Neuronal stem cell (in vitro differentiated cells): ENCODE measurements around the gene SERPINI1.
"Not testable (repeated sequence)": the region's sequence is repeated elsewhere in the genome, so short reads cannot be mapped to it uniquely, and the experiment has no call there.

Experiments
- DNase-seq: peaks from one replicate; pipeline ENCODE4 v3.0.0-alpha.2; 2013; ENCODE audit warnings: low spot score
- H2AFZ ChIP-seq: one replicate; pipeline ENCODE4 v1.6.1; 2013; ENCODE audit warnings: mild to moderate bottlenecking, low read length, inconsistent platforms
- H2AK5ac ChIP-seq: 2 replicates; pipeline ENCODE4 v1.6.1; 2013; ENCODE audit warnings: low read depth, mild to moderate bottlenecking, inconsistent platforms, low read length, moderate library complexity, mixed read lengths
- H2BK120ac ChIP-seq: 2 replicates; pipeline ENCODE4 v1.6.1; 2013; ENCODE audit warnings: low read depth, mild to moderate bottlenecking, inconsistent platforms, low read length, moderate library complexity, mixed read lengths
- H2BK12ac ChIP-seq: one replicate; pipeline ENCODE4 v1.6.1; 2013; ENCODE audit warnings: low read length, inconsistent platforms
- H2BK15ac ChIP-seq: 2 replicates; pipeline ENCODE4 v1.6.1; 2013; ENCODE audit warnings: mild to moderate bottlenecking, low read length, inconsistent platforms, mixed read lengths
- H2BK5ac ChIP-seq: one replicate; pipeline ENCODE4 v1.6.1; 2013; ENCODE audit warnings: inconsistent platforms, mild to moderate bottlenecking, low read length, moderate library complexity
- H3K14ac ChIP-seq: one replicate; pipeline ENCODE4 v1.6.1; 2013; ENCODE audit warnings: low read length, inconsistent platforms
- H3K18ac ChIP-seq: 2 replicates; pipeline ENCODE4 v1.6.1; 2013; ENCODE audit warnings: low read length, inconsistent platforms
- H3K23ac ChIP-seq: 2 replicates; pipeline ENCODE4 v1.6.1; 2013; ENCODE audit warnings: low read depth, mild to moderate bottlenecking, mixed read lengths, low read length, inconsistent platforms; ENCODE audit not compliant: poor library complexity
- H3K27ac ChIP-seq: replicated peaks from 3 replicates; pipeline ENCODE4 v1.5.1; 2013; ENCODE audit warnings: low read length, inconsistent platforms
- H3K27me3 ChIP-seq, 3 experiments: 2 replicates each; pipeline ENCODE4 v1.6.1; 2013; ENCODE audit warnings: low read length in 3 of 3, mild to moderate bottlenecking in 2 of 3, inconsistent platforms in 1 of 3, low read depth in 1 of 3, mixed read lengths in 1 of 3, moderate library complexity in 1 of 3; ENCODE audit not compliant: control insufficient read depth in 3 of 3, insufficient read depth in 3 of 3
- H3K36me3 ChIP-seq, 2 donors: replicated peaks in 1 of 2; 2 replicates each; pipeline ENCODE4 v1.6.1; 2013; ENCODE audit warnings: low read length in 2 of 2; ENCODE audit not compliant: control insufficient read depth in 2 of 2, insufficient read depth in 2 of 2
- H3K4ac ChIP-seq: 2 replicates; pipeline ENCODE4 v1.6.1; 2013; ENCODE audit warnings: inconsistent platforms, mild to moderate bottlenecking, low read length, moderate library complexity
- H3K4me1 ChIP-seq, 2 donors: 1 replicate in 1 of 2; 2 replicates in 1 of 2; pipeline ENCODE4 v1.6.1; 2013; ENCODE audit warnings: low read length in 2 of 2, low read depth in 1 of 2; ENCODE audit not compliant: control insufficient read depth in 2 of 2, insufficient read depth in 1 of 2
- H3K4me2 ChIP-seq: one replicate; pipeline ENCODE4 v1.6.1; 2013; ENCODE audit warnings: mild to moderate bottlenecking, low read length, inconsistent platforms; ENCODE audit not compliant: insufficient read depth, poor library complexity, severe bottlenecking
- H3K4me3 ChIP-seq, 2 donors: 2 replicates each; pipeline ENCODE4 v1.5.1; 2013; ENCODE audit warnings: low read length in 2 of 2, mild to moderate bottlenecking in 2 of 2, inconsistent platforms in 1 of 2, moderate library complexity in 1 of 2
- H3K79me1 ChIP-seq: one replicate; pipeline ENCODE4 v1.6.1; 2013; ENCODE audit warnings: low read depth, mild to moderate bottlenecking, inconsistent platforms, low read length, moderate library complexity
- H3K9ac ChIP-seq: one replicate; pipeline ENCODE4 v1.6.1; 2013; ENCODE audit warnings: mild to moderate bottlenecking, low read depth, low read length, inconsistent platforms; ENCODE audit not compliant: poor library complexity
- H3K9me3 ChIP-seq, 2 donors: replicated peaks in 1 of 2; 2 replicates each; pipeline versions ENCODE3 to v1.6.1; 2013; ENCODE audit warnings: low read length in 2 of 2, mild to moderate bottlenecking in 2 of 2, inconsistent platforms in 1 of 2, low read depth in 1 of 2, mixed read lengths in 1 of 2, moderate library complexity in 1 of 2; ENCODE audit not compliant: control insufficient read depth in 2 of 2, insufficient read depth in 1 of 2
- H4K8ac ChIP-seq: one replicate; pipeline ENCODE4 v1.6.1; 2013; ENCODE audit warnings: low read depth, mild to moderate bottlenecking, inconsistent platforms, low read length, moderate library complexity
- H4K91ac ChIP-seq: one replicate; pipeline ENCODE4 v1.6.1; 2013; ENCODE audit warnings: low read length, low read depth, mild to moderate bottlenecking, inconsistent platforms; ENCODE audit not compliant: poor library complexity
- WGBS, 2 donors: extraction: QIAGEN DNeasy Blood & Tissue Kit; methylation state at CpG; one replicate each; pipeline ENCODE4 v1.1.7; 2013; ENCODE audit warnings: missing lambda C conversion rate in 2 of 2, mixed read lengths in 1 of 2; ENCODE audit not compliant: insufficient read length in 2 of 2, insufficient replicate concordance in 1 of 2; ENCODE audit errors: extremely low coverage in 2 of 2; 5-methylcytosine and 5-hydroxymethylcytosine counted together

SERPINI1 gene

DNA sequence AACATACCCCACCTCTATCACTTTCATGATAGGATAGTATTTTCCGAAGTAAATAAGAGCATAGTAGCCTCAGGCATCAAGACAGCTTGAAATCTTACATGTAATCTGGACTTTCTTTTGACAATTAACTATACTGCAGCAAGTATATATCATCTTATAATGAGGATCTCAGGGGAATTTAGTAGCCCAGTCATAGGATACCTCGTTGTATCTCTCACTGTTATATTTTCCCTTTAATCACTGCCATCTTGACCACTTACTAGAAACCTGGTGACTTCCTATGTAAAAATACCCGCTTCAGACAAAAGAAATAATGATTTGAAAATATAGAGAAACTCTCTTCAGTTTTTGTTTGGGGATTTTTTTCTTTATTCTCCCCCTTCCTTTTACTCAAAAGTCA, 88.2 kb downstream of the SERPINI1 start:
- peaks cover 0 to 2% of the 10 kb centered on the region in 2 donors for H3K4me1 ChIP-seq
- WGBS, 2 donors = no CpG with 5 or more reads among the region's 3 CpGs

DNA sequence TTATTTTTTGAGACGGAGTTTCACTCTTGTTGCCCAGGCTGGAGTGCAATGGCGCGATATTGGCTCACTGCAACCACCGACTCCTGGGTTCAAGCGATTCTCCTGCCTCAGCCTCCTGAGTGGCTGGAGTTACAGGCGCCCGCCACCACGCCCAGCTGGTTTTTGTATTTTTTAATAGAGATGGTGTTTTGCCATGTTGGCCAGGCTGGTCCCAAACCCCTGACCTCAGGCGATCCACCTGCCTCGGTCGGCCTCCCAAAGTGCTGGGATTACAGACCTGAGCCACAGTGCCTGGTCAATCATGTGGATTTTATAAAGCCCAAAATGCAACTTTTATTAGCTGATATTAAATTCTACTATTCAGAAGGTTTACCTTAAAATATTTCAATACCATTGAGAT, 92.1 kb downstream of the SERPINI1 start:
- not testable (repeated sequence) for H3K9me3 ChIP-seq, H3K27ac ChIP-seq, H3K36me3 ChIP-seq, H3K79me1 ChIP-seq, H4K8ac ChIP-seq, H3K23ac ChIP-seq, H3K4ac ChIP-seq, H3K18ac ChIP-seq, H3K4me3 ChIP-seq, DNase-seq, H4K91ac ChIP-seq, H2BK120ac ChIP-seq, H3K4me2 ChIP-seq, H2AK5ac ChIP-seq, H3K4me1 ChIP-seq, H2AFZ ChIP-seq, H2BK5ac ChIP-seq, H3K9ac ChIP-seq, H2BK12ac ChIP-seq, H3K14ac ChIP-seq, H2BK15ac ChIP-seq, H3K27me3 ChIP-seq
- WGBS, 2 donors = no CpG with 5 or more reads among the region's 11 CpGs

More for the DNA sequence above, 88.2 kb downstream of the SERPINI1 start:
- H4K8ac ChIP-seq = no peak overlapping the region
- H2BK120ac ChIP-seq = no peak overlapping the region
- no peak for DNase-seq
- H2BK5ac ChIP-seq = no peak overlapping the region
- no peak overlapping the region for H2AK5ac ChIP-seq
- H3K9ac ChIP-seq = no peak overlapping the region
- H2BK12ac ChIP-seq = no peak overlapping the region
- no peak overlapping the region for H3K18ac ChIP-seq
- no peaks in the 10 kb centered on the region for H3K79me1 ChIP-seq
- H3K4me3 ChIP-seq = no peak overlapping the region
- no peak overlapping the region for H3K27ac ChIP-seq
- H3K4ac ChIP-seq = no peak overlapping the region
- H3K23ac ChIP-seq = no peak overlapping the region
- H2BK15ac ChIP-seq = no peak overlapping the region
- H3K14ac ChIP-seq = no peak overlapping the region
- H3K9me3 ChIP-seq = no peaks in the 10 kb centered on the region
- no peak overlapping the region for H2AFZ ChIP-seq
- no peaks in the 10 kb centered on the region for H3K36me3 ChIP-seq
- H3K4me2 ChIP-seq = no peak overlapping the region
- H3K27me3 ChIP-seq = no peaks in the 10 kb centered on the region
- no peak overlapping the region for H4K91ac ChIP-seq

DNA sequence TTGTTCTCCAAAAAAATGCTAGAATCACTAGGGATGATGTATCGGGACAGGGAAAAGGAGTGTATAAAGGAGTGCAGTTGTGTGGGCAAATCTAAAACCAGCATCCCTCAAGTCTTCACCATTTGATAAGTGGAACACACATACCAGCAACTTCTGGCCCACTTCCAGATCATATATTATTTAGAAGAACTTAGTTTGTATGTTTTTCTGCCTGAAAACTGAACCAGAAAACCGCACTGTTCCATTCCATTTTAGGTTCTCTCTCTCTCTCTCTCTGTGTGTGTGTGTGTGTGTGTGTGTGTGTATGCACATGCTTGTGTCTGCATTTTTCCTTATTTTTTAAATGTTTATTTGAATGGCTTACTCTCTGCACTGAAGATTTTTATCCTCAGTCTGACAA, 93.5 kb downstream of the SERPINI1 start:
- Histone ChIP-seq H4K91ac (no peak overlapping the region), H3K4me2 (no peak overlapping the region), H3K18ac (no peak overlapping the region), H4K8ac (no peak overlapping the region), H3K79me1 (no peaks in the 10 kb centered on the region), H3K27ac (no peak overlapping the region), H2BK12ac (no peak overlapping the region), H3K9ac (no peak overlapping the region), H2AK5ac (no peak overlapping the region), H2BK120ac (no peak overlapping the region), H3K27me3 (no peaks in the 10 kb centered on the region), H3K23ac (no peak overlapping the region), H3K4ac (no peak overlapping the region), H2AFZ (no peak overlapping the region), H3K4me1 (no peaks in the 10 kb centered on the region), H3K14ac (no peak overlapping the region), H3K36me3 (no peaks in the 10 kb centered on the region), H2BK5ac (no peak overlapping the region), H2BK15ac (no peak overlapping the region), H3K4me3 (no peak overlapping the region), H3K9me3 (no peaks in the 10 kb centered on the region)
- no CpG with 5 or more reads among the region's 2 CpGs for WGBS, 2 donors
- DNase-seq = no peak

GRCh38 chr3:167830007-167830406, 94.5 kb downstream of the SERPINI1 start:
- Histone ChIP-seq H2BK12ac (no peak overlapping the region), H3K4me3 (no peak overlapping the region), H3K36me3 (no peaks in the 10 kb centered on the region), H3K4me2 (no peak overlapping the region), H3K9ac (no peak overlapping the region), H3K27ac (no peak overlapping the region), H3K23ac (no peak overlapping the region), H3K9me3 (no peaks in the 10 kb centered on the region), H3K14ac (no peak overlapping the region), H3K18ac (no peak overlapping the region), H2BK5ac (no peak overlapping the region), H3K4me1 (no peaks in the 10 kb centered on the region), H3K4ac (no peak overlapping the region), H4K8ac (no peak overlapping the region), H2BK120ac (no peak overlapping the region), H3K79me1 (no peaks in the 10 kb centered on the region), H3K27me3 (no peaks in the 10 kb centered on the region), H2AK5ac (no peak overlapping the region), H2BK15ac (no peak overlapping the region), H2AFZ (no peak overlapping the region), H4K91ac (no peak overlapping the region)
- DNase-seq = no peak
- WGBS, 2 donors = no CpG with 5 or more reads among the region's 4 CpGs
